Measurements from ENCODE around the gene RBM19.
A peak's percentile ranks its signal among the peaks of the same experiment; 100 is the strongest.

RBM19 gene

GRCh38 chr12:113874326-113874725 is 91.8 kb downstream of the RBM19 start:
- in situ Hi-C loops (cut with MboI; ENCODE audit: low pct_unique_long_range_greater_than_20kb, low sequenced_read_pairs), result no loop called here
- DNase-seq, result no peak

DNA sequence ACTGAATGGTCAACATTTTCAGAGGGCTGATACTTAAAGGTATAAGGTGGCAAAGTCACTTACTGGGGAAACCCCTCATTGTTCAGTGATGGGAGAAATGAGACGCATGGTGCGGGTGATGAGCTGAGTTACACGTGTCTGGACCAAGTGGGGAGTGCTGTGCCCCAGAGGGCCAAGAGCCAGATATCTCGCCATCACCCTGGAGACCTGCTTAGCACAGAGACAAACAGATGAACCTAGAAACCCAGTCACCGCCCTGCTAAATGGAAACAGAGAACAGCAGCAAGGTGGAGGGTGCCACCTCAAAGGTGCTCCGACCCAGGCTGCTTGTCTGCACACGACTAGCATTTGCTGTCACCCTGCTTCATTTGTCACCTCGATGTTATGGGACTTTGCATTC is 92.4 kb downstream of the RBM19 start:
- DNase-seq, result no peak
- in situ Hi-C loops (cut with MboI; ENCODE audit: low pct_unique_long_range_greater_than_20kb, low sequenced_read_pairs), result no loop called here

- in situ Hi-C loops (cut with MboI; ENCODE audit: low pct_unique_long_range_greater_than_20kb, low sequenced_read_pairs), result no loop called here
- no peak for DNase-seq
Measured at GRCh38 chr12:113870890-113871289, 95.2 kb downstream of the RBM19 start.

- DNase-seq, result no peak
- in situ Hi-C loops (cut with MboI; ENCODE audit: low pct_unique_long_range_greater_than_20kb, low sequenced_read_pairs), result no loop called here
Measured at GRCh38 chr12:113870035-113870434, 96.1 kb downstream of the RBM19 start.

DNA sequence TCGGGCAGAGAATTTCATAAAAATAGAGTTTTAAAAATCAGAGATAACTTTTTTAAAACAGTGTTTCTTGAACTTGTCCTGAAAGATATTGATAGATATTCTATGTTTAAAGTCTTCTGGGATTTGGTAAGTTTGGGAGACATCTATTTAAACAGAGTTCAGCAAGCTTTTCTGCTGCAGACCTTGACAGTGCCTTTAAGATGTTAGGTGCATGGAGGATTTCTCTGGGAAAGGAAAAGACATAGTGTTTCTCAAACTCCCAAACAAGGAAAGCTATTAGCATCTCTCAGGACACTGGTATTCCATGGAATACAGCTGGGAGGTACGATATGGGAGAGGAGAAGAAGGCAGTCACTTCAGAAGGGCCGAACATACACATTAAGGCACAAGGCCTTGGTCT is 97.8 kb downstream of the RBM19 start:
- in situ Hi-C loops (cut with MboI; ENCODE audit: low pct_unique_long_range_greater_than_20kb, low sequenced_read_pairs), result no loop called here
- DNase-seq, result no peak

DNA sequence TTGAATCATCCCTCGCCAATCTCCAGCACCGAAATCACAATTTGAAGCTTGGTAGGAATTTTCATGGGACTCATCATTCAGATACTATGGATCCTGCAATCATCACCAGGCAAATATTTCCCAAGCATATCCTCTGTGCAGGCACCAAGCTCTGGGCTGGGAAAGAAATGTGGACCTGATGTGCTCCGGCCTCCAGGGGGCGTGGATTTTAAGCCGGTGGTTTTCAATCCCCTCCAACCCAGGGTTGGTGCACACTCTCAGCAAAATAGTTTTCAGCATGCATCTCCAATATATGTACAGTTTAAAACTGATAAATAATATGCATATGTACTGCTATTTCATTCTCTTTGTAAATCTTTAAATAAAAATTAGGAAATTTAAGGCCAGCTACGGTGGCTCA is 98.9 kb downstream of the RBM19 start:
- no peak for DNase-seq
- in situ Hi-C loops (cut with MboI; ENCODE audit: low pct_unique_long_range_greater_than_20kb, low sequenced_read_pairs), result no loop called here

DNA sequence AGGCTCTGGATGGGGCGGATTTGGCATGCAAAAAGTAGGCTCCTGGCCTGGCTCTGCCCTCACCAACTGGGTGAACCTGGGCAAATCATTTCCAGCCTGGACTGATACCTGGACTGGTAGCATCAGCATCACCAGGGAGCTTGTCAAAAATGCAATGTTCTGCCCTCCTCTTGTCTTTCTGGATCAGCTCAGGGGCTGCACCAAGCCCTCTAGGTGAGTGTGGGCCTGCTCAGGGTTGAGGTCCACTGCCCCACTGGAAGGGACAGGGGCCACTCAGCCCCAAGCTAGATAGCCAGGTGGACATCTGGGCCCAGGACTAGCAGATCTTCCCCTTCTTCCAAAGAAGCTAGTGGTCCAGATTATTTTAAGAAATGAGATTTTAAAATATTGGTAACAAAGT is 99.6 kb downstream of the RBM19 start:
- no peak for DNase-seq
- in situ Hi-C loops (cut with MboI; ENCODE audit: low pct_unique_long_range_greater_than_20kb, low sequenced_read_pairs), result no loop called here

DNA sequence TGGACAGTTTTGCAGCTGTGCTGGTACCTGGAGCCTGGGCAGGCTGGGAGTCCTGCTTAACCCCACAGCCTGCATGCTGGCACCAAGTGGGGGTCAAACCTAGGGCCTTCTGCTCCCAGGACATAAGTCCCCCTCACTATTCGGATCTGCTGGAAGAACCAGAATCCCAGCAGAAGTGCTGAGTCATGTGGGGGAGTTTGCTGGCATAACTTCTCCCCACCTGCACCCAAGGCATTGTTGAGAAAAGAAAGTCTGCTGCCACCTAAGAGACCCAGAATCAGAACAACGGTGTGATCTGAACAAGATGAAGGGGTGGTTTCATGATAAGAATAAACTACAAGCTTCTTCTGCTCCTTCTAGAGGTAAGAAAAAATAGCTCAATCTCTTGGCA is 102.7 kb downstream of the RBM19 start:
- in situ Hi-C loops (cut with MboI; ENCODE audit: low pct_unique_long_range_greater_than_20kb, low sequenced_read_pairs), result no loop called here
- DNase-seq, result peak; percentile 12

DNA sequence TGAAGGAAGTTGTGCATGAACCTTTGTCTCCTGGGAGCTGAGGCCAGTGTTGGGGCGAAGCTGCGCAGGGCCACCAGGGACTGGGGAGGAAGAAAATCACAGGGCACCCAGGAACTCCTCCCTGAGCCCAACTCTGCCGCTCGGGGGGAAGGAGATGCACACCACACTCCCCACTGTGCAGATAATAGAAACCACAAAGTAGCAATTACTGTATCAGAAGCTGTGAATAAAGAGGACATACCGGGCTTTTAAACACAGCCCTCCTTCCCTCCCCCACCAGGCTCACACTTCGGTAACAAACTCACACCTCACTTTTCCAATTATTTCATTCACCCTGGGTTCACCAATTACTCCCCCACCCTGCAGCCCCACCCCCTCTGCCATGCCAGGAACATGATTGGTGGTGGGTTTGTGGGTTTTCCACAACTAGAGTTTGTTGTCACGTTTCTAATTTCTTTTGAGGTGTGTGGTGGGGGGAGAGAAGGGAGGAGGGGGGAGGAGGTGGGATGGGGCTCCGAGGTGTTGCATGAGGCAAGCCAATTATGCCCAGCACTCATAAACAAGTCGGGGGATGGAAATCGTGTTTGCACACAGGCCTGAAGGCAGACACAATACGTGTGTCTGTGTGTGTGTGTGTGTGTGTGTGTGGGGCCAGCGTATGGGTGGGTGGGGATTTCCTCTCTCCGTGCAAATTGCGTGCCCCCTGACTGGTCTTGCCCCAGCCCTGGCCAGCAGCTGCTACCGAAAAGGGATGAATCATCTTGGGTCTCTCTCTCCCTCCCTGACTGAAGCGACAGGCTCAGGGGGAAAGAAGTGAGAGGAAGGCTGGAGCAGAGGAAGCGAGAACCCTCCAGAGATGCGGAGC is 103.3 kb downstream of the RBM19 start:
- peak; percentile 53 for DNase-seq
- in situ Hi-C loops (cut with MboI; ENCODE audit: low pct_unique_long_range_greater_than_20kb, low sequenced_read_pairs), result no loop called here

- no peak for DNase-seq
- in situ Hi-C loops (cut with MboI; ENCODE audit: low pct_unique_long_range_greater_than_20kb, low sequenced_read_pairs), result no loop called here
Measured at GRCh38 chr12:113861708-113862312, 104.3 kb downstream of the RBM19 start.

GRCh38 chr12:113860950-113861349 is 105.2 kb downstream of the RBM19 start:
- in situ Hi-C loops (cut with MboI; ENCODE audit: low pct_unique_long_range_greater_than_20kb, low sequenced_read_pairs), result no loop called here
- DNase-seq, result no peak

GRCh38 chr12:113860059-113860820 is 105.9 kb downstream of the RBM19 start:
- DNase-seq, result no peak

GRCh38 chr12:113858841-113859386 is 107.2 kb downstream of the RBM19 start:
- in situ Hi-C loops (cut with MboI; ENCODE audit: low pct_unique_long_range_greater_than_20kb, low sequenced_read_pairs), result no loop called here
- no peak for DNase-seq

More at GRCh38 chr12:113860059-113860820, 105.9 kb downstream of the RBM19 start:
- in situ Hi-C loops (cut with MboI; ENCODE audit: low pct_unique_long_range_greater_than_20kb, low sequenced_read_pairs), result no loop called here

DNA sequence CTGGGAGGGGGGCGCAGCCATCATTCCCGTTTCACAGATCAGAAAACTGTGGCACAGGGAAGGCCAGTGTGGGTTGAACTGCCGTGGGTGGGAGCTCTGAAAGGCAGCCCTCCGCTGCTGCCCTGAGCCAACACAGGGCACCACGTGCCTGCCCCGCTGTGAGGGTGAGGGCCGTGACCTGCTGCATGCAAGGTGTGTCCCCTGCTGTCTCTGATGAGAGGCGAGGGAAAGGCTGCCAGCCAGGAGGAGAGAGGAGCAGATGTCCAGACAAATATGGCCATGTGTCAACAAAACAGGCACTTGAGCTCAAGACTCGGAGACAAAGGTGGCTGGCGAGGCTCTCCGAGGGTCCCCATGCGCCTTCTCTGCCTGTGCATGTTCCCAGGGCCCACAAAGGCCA is 108.8 kb downstream of the RBM19 start:
- in situ Hi-C loops (cut with MboI; ENCODE audit: low pct_unique_long_range_greater_than_20kb, low sequenced_read_pairs), result no loop called here
- DNase-seq, result no peak

GRCh38 chr12:113855998-113856397 is 110.1 kb downstream of the RBM19 start:
- DNase-seq, result no peak
- in situ Hi-C loops (cut with MboI; ENCODE audit: low pct_unique_long_range_greater_than_20kb, low sequenced_read_pairs), result no loop called here

- in situ Hi-C loops (cut with MboI; ENCODE audit: low pct_unique_long_range_greater_than_20kb, low sequenced_read_pairs), result no loop called here
- DNase-seq, result no peak
Measured at GRCh38 chr12:113854385-113855142, 111.6 kb downstream of the RBM19 start.

GRCh38 chr12:113853491-113853890 is 112.6 kb downstream of the RBM19 start:
- DNase-seq, result no peak
- in situ Hi-C loops (cut with MboI; ENCODE audit: low pct_unique_long_range_greater_than_20kb, low sequenced_read_pairs), result no loop called here

DNA sequence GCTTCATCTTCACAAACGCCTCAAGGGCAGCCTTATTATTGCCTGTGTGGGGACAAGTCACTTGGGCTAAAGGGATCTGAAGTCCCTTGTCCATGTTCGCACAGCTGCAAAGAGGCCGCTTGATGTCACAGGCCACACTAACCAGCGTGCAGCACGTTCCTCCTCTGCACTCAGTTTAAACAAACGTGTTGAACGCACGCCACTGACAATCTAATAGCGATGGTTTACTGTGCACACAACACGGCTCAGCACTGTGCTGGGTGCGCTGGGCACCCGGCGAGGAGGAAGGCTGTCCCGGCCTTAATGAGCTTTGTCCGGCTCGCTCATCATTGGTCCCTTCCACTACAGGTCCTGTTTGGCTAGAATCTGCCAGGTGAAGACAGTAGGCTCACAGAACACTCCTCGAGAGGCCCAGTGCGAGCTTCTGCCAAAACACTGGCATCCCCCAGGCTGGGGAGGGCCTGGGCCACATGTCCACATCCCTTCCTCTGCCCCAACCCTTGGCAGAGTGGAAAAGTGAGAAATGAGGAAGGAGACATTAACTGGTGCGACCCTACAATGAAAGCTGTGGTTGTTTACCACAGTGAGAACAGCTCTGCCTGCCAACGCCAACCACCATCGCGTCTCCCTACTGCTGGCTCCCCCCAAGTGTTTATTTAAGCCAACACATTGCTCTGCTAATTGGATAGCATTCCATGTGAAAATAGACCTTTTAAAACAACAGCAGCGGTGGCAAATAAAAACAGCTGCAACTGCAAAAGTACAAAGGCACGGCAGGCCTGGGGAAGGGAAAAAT is 113.2 kb downstream of the RBM19 start:
- peak; percentile 29 for DNase-seq
- in situ Hi-C loops (cut with MboI; ENCODE audit: low pct_unique_long_range_greater_than_20kb, low sequenced_read_pairs), result no loop called here

Data from KBM-7 (cell line).